KMS-11 (cell line): ENCODE results near the gene NRXN3.

Source experiments
- H2AFZ ChIP-seq: fragments of 200-600 bp; sonication (generic); 2 replicates; pipeline ENCODE4 v1.6.1; 2016; ENCODE audit warnings: antibody characterized with exemption, mixed run types, low read depth
- H3K27ac ChIP-seq: fragments of 200-600 bp; sonication (generic); 2 replicates; pipeline ENCODE4 v1.6.1; 2016; ENCODE audit warnings: mild to moderate bottlenecking, mixed run types
- H3K27me3 ChIP-seq: fragments of 200-600 bp; sonication (generic); 2 replicates; pipeline ENCODE4 v1.6.1; 2017; ENCODE audit warnings: mild to moderate bottlenecking, low read depth, mixed run types, moderate library complexity; ENCODE audit not compliant: insufficient read depth
- H3K36me3 ChIP-seq: fragments of 200-600 bp; sonication (generic); 2 replicates; pipeline ENCODE4 v1.6.1; 2017; ENCODE audit warnings: mild to moderate bottlenecking, mixed run types; ENCODE audit not compliant: insufficient read depth
- H3K4me1 ChIP-seq: fragments of 200-600 bp; sonication (generic); 2 replicates; pipeline ENCODE4 v1.6.1; 2016; ENCODE audit warnings: mild to moderate bottlenecking, low read depth, mixed run types; ENCODE audit not compliant: poor library complexity, severe bottlenecking
- H3K4me2 ChIP-seq: fragments of 200-600 bp; sonication (generic); 2 replicates; pipeline ENCODE4 v1.7.0; 2016; ENCODE audit warnings: mild to moderate bottlenecking, mixed run types
- H3K4me3 ChIP-seq: fragments of 200-600 bp; sonication (generic); IDR thresholded peaks from 2 replicates; pipeline ENCODE4 v1.6.1; 2017; ENCODE audit warnings: low read depth, low read length, mixed read lengths; ENCODE audit not compliant: insufficient read depth
- H3K79me2 ChIP-seq: fragments of 200-600 bp; sonication (generic); 2 replicates; pipeline ENCODE4 v1.6.1; 2016; ENCODE audit warnings: low read depth, mixed run types; ENCODE audit not compliant: insufficient read depth
- H3K9ac ChIP-seq: fragments of 200-600 bp; sonication (generic); 2 replicates; pipeline ENCODE4 v1.6.1; 2016; ENCODE audit warnings: mild to moderate bottlenecking, mixed run types
- H4K20me1 ChIP-seq: fragments of 200-600 bp; sonication (generic); 2 replicates; pipeline ENCODE4 v1.6.1; 2016; ENCODE audit warnings: mild to moderate bottlenecking, mixed run types; ENCODE audit not compliant: insufficient read depth
- TF ChIP-seq, protein P1 (sequence below): fragments of 200-600 bp; sonication (generic); conservative IDR thresholded peaks from 2 replicates; pipeline ENCODE4 v1.6.1; 2017; ENCODE audit warnings: low read depth, mild to moderate bottlenecking, antibody characterized with exemption, low read length, moderate library complexity, mixed read lengths

The NRXN3 gene

GRCh38 chr14:78509516-78509915, 339.3 kb downstream of the NRXN3 start:
- H3K36me3 ChIP-seq, result no peaks in the 10 kb centered on the region
- no peaks in the 10 kb centered on the region for H4K20me1 ChIP-seq
- H2AFZ ChIP-seq, result no peak overlapping the region
- H3K79me2 ChIP-seq, result no peaks in the 10 kb centered on the region
- no peak overlapping the region for H3K4me3 ChIP-seq
- TF ChIP-seq, protein P1, sequence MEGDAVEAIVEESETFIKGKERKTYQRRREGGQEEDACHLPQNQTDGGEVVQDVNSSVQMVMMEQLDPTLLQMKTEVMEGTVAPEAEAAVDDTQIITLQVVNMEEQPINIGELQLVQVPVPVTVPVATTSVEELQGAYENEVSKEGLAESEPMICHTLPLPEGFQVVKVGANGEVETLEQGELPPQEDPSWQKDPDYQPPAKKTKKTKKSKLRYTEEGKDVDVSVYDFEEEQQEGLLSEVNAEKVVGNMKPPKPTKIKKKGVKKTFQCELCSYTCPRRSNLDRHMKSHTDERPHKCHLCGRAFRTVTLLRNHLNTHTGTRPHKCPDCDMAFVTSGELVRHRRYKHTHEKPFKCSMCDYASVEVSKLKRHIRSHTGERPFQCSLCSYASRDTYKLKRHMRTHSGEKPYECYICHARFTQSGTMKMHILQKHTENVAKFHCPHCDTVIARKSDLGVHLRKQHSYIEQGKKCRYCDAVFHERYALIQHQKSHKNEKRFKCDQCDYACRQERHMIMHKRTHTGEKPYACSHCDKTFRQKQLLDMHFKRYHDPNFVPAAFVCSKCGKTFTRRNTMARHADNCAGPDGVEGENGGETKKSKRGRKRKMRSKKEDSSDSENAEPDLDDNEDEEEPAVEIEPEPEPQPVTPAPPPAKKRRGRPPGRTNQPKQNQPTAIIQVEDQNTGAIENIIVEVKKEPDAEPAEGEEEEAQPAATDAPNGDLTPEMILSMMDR, result no peak
- no peak overlapping the region for H3K9ac ChIP-seq
- H3K4me2 ChIP-seq, result no peak overlapping the region
- no peak overlapping the region for H3K27ac ChIP-seq
- H3K4me1 ChIP-seq, result no peaks in the 10 kb centered on the region
- H3K27me3 ChIP-seq, result no peaks in the 10 kb centered on the region

DNA sequence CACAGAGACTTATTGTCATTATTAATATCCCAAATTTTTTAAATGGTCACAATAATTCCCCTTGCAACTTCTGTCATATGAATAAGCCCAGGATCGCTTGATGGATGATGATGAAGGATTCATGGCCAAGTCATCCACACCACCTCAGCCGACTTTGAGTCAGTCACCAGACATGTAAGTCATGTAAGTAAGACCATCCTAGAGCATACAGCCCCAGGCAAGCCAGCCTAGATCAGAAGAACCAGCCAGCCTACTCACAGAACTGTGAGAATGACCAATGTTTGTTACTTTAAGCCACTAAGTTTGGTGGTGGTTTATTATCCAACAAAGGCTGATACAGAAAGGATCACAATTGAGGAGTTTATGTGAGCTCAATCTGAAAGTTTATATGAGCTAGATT, 341.8 kb downstream of the NRXN3 start:
- Histone ChIP-seq H4K20me1 (no peaks in the 10 kb centered on the region), H3K4me3 (no peak overlapping the region), H3K9ac (no peak overlapping the region), H3K27me3 (no peaks in the 10 kb centered on the region), H3K27ac (no peak overlapping the region), H3K4me2 (no peak overlapping the region), H3K79me2 (no peaks in the 10 kb centered on the region), H3K36me3 (no peaks in the 10 kb centered on the region), H2AFZ (no peak overlapping the region), H3K4me1 (no peaks in the 10 kb centered on the region)
- TF ChIP-seq, protein P1, result no peak

GRCh38 chr14:78519863-78520262, 349.7 kb downstream of the NRXN3 start:
- no peak overlapping the region for H3K27ac ChIP-seq
- H2AFZ ChIP-seq, result no peak overlapping the region
- no peak overlapping the region for H3K9ac ChIP-seq
- H3K4me1 ChIP-seq, result no peaks in the 10 kb centered on the region
- no peak overlapping the region for H3K4me3 ChIP-seq
- H3K4me2 ChIP-seq, result no peak overlapping the region
- no peaks in the 10 kb centered on the region for H3K79me2 ChIP-seq
- TF ChIP-seq, protein P1, result no peak
- H4K20me1 ChIP-seq, result no peaks in the 10 kb centered on the region
- H3K27me3 ChIP-seq, result no peaks in the 10 kb centered on the region
- no peaks in the 10 kb centered on the region for H3K36me3 ChIP-seq

DNA sequence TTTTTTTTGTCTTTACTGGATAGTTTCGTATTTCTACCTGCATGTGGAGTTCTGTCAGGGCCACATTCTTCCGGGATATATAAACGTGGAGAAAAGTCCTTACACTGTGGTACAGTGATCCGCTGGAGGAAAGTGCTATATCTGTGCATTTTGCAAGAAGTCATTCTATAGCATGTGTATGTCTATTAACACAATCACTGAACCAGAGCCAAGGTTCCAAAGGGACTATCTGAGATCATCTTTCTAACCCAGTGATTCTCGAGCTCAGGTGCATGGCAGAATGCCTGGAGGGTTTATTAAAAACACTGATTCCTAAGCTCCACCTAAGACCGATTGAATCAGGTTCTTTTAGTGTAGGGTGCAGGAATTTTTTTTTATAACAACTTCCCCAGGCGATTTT, 354.0 kb downstream of the NRXN3 start:
- Histone ChIP-seq H2AFZ (no peak overlapping the region), H4K20me1 (no peaks in the 10 kb centered on the region), H3K9ac (no peak overlapping the region), H3K4me2 (no peak overlapping the region), H3K4me3 (no peak overlapping the region), H3K27ac (no peak overlapping the region), H3K36me3 (no peaks in the 10 kb centered on the region), H3K27me3 (no peaks in the 10 kb centered on the region), H3K79me2 (no peaks in the 10 kb centered on the region), H3K4me1 (no peaks in the 10 kb centered on the region)
- TF ChIP-seq, protein P1, result no peak
